Stimulated activated CD4-positive, alpha-beta T cell treated with anti-CD3 and anti-CD28 coated beads, Interleukin-12 subunit alpha, Interleukin-12 subunit beta, amount 100 ng/mL, for 4 hours (primary cell): Measurements from ENCODE around the gene TLNRD1.

Experiments used
- DNase-seq: peaks from one replicate; pipeline ENCODE4 v3.0.0-alpha.2; 2020

TLNRD1 gene

GRCh38 chr15:81029414-81030300 is 28.9 kb downstream of the TLNRD1 start:
- DNase-seq: no peak

DNA sequence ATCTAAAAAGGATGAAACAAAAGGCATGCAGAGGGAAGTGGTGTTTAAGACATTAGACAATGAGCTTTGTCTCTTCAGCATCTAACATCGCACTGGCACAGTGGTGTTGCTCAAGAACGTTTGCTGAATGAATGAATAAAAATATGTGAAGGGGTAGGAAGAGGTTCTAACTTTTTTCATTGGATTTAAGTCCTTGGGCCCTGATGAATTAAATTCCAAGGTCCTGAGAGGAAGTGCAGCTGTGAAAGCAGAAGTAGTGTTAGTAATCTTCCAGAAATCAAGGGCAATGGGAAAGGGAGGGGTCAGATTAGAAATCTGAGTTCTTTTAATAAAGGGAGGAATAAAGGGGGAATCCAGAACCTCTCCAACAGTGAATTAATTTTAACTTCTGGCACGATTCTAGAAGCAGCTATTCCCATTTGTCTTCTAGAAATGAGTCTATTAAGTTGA is 29.6 kb downstream of the TLNRD1 start:
- no peak for DNase-seq

DNA sequence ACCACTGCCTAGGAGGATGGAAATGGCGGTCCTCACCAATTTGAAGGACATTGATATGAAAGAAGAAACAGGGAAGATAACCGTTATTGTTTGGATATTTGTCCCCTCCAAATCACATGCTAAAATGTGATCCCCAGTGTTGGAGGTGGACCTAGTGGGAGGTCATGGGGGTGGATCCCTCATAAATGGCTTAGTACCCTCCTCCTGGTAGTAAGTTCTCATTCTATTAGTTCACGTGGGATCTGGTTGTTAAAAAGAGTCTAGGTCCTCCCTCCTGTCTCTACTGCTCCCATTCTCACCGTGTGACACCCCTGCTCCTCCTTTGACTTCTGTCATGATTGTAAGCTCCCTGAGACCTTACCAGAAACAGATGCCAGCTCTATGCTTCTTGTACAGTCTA is 30.5 kb downstream of the TLNRD1 start:
- DNase-seq: no peak

- DNase-seq: no peak
Measured at GRCh38 chr15:81032355-81032754, 31.6 kb downstream of the TLNRD1 start.

DNA sequence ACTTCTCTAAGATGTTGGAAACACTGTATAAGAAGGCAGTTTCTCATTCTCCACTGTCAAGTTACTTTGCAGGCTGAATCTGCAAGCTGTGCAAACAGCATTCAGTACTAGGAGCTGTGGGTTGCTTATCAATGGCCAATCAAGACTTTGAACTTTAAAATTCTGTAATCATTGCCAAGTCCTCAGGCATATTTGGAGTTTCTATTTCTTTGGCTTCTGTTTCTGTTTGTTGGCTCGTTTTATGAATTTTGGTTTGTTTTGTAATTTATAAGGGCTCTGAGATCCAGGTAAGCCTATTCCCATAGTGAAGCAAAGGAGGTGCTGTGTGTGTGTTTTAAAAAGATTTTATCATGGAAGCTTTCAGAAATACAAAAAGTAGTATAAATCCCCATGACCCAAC is 32.1 kb downstream of the TLNRD1 start:
- DNase-seq: no peak

DNA sequence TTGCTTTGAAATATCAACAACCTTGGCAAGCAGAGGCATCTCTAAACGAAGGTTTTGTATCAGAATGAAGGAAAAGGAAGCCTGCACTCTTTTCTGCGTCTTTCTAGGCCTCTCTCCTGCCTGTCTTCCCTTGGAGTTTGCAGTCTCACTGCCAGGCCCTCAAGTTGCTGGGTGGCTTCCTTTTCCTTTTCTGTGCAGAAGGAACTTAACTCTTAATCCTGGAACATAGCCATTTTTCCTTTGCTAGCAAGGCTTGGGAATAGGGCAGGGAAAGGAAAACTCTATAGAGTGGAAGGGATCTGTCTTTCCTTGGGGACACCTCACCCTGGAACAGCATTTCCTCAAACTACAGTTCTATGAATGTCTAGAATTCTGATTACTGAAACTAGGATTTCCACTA is 32.8 kb downstream of the TLNRD1 start:
- no peak for DNase-seq

DNA sequence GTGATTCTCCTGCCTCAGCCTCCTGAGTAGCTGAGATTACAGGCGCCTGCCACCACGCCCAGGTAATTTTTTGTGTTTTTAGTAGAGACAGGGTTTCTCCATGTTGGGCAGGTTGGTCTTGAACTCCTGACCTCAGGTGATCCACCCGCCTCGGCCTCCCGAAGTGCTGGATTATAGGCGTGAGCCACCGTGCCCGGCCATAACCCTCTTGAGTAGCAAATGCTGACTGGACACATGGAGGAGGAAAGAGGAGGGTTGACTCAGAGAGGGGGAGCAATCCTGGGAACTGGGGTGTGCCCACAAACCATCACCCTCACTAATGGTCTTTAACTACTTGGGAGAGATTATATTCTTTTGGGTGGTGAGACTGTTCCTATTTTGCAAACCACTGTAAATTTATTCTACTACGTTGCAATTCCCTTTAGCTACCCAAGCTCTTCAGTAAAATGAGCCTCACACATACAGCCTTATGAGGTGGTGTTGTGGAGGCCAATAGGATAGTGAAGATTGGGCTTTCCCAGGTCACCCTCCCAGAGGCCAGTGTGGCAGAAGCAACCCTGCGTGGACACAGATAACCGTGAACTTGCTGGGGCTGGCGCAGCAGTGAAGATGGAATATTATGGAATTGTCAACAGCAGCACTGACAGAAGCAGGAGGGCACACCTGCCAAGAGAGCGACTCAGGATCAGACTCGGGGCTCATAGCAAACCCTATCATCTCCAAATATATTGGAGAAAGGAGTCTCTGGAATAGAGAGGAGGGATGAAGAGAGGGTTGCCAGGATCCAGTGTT is 37.4 kb downstream of the TLNRD1 start:
- no peak for DNase-seq

DNA sequence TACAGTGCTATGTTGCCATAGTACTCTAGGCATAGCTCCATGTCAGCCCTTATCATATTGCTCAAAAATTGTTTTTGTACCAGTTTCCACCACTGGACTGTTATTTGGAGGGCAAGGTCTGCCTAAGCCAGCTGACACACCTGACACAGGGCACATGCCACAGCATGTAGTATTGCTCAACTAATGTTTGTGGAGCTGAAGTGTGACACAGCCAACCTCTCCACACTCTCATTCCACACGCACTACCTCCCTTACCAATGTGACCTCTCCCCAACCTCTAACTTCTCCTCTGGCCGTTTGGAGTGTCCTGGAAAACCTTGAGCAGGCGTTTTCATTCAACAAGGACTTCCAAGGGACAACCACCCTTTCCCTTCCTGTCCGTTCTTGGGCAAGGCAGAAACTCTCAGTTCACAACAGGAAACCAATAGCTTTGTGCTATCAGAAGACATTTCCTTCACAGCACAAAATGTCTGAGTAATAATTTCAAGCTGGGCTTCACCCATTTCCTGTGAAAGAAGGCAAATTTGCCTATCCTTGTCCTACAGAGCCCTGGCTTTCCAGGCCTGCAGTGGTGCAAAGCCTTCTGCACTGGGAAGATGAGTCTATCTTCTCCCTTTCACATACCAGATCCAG is 38.4 kb downstream of the TLNRD1 start:
- DNase-seq: no peak

DNA sequence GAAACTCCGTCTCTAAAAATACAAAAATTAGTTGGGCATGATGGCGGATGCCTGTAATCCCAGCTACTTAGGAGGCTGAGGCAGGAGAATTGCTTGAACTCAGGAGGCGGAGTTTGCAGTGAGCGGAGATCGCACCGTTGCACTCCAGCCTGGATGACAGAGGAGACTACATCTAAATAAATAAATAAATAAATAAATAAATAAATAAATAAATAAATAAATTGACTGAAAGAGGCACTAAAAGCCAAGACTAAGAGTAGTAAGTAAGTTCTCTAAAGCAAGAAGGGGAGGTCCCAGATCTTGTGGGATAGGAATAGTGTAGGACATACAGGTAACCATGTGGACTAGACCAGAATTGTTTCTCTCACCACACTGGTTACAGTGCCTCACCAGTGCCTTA is 40.0 kb downstream of the TLNRD1 start:
- DNase-seq: no peak

GRCh38 chr15:81043281-81043934 is 42.7 kb downstream of the TLNRD1 start:
- no peak for DNase-seq

GRCh38 chr15:81043935-81044575 is 43.3 kb downstream of the TLNRD1 start:
- DNase-seq: no peak

- no peak for DNase-seq
Measured at GRCh38 chr15:81046290-81046689, 45.6 kb downstream of the TLNRD1 start.

DNA sequence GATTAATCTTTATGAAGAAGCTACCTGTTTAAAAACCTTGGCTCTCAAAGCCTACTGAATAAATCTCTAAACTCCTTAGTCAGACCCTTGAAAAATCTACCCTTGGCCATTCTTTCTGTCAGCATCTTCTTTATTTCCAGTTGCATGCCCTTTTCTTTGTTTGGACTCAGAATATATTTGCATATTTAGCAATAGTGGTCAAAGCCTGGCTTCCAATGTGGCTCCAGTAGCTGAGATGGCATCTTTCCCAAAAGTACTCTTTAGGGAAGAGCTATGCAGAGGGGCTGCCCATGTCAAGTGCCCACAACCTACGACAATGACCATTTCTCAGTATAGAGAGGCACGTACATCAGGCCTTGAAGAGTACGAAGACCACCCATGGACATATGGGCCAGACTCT is 47.2 kb downstream of the TLNRD1 start:
- DNase-seq: no peak

DNA sequence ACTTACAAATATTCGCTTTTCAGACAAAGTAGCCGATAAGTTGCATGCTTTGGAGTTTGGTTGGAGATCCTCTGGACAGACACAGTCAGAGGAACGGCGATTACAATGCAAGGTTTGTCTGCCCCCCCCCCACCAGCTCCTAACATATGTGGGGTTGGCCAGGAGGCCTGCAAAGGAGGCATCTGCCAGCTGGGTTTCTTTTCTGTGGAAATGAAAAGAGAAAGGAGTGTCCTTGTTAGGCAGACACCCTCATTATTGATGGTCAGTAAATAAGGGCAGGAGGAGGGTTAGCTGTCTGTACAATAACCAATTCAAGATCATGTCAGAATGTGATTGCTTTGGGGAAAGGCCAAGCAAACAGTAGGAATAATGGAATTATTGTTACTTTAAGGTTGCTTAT is 49.1 kb downstream of the TLNRD1 start:
- no peak for DNase-seq

- DNase-seq: no peak
Measured at GRCh38 chr15:81050259-81050658, 49.5 kb downstream of the TLNRD1 start.

- DNase-seq: no peak
Measured at GRCh38 chr15:81050805-81051204, 50.1 kb downstream of the TLNRD1 start.

DNA sequence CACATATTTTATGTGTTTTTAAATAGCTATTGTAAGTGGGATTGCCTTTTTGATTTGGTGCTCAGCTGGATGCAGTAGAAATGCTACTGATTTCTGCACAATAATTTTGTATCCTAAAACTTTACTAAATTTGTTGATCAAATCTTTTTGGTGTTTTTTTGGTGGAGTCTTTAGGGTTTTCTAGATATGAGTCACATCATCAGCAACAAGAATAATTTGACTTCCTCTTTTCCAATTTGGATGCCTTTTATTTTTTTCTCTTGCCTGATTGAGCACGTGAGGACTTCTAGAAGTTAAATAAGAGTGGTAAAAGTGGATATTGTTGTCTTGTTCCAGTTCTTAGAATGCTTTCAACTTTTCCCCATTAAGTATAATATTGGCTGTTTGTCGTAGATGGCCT is 51.3 kb downstream of the TLNRD1 start:
- no peak for DNase-seq

- DNase-seq: no peak
Measured at GRCh38 chr15:81053621-81054020, 52.9 kb downstream of the TLNRD1 start.

DNA sequence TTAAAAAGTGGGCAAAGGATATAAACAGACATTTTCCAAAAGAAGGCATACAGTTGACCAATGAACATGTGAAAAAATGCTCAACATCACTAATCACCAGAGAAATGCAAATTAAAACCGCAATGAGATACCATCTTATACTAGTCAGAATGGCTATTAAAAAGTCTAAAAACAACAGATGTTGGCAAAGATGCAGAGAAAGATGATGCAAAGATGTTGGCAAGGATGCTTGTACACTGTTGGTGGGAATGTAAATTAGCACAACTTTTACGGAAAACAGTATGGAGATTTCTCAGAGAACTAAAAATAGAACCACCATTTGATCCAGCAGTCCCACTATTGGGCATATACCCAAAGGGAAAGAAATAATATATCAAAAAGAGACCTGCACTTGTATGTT is 53.5 kb downstream of the TLNRD1 start:
- no peak for DNase-seq
